ENCODE measurements around the gene SYVN1. TPM values are rescaled to one million over a fixed set of nuclear protein-coding genes. Genes with fewer than 3 reads are reported as not detected.

Gene SYVN1
- total RNA-seq, 1 experiment from 2014 or later: 74.9 TPM

- Mint-ChIP-seq H3K4me1 (ENCODE audit: insufficient read depth, unreplicated experiment) (peaks cover 6% of the 10 kb centered on the region), H3K27ac (ENCODE audit: low read depth, unreplicated experiment) (no peak overlapping the region), H3K36me3 (ENCODE audit: insufficient read depth, unreplicated experiment) (peaks cover 65% of the 10 kb centered on the region), H3K9me3 (ENCODE audit: unreplicated experiment) (no peaks in the 10 kb centered on the region), H3K27me3 (ENCODE audit: insufficient read depth, unreplicated experiment) (no peaks in the 10 kb centered on the region), H3K4me3 (ENCODE audit: unreplicated experiment) (no peak overlapping the region)
- ChIA-PET POLR2A (interaction anchor here (1.6 to 2.5 kb wide), 2 partner anchors 10 to 55 kb away, joined by 3 to 9 read pairs; partner anchors contain the start of genes CAPN1 and ZNHIT2), CTCF (interaction anchor here (1.3 kb wide), 1 partner anchor 208 kb away, joined by 4 read pairs; no protein-coding TSS in a partner anchor)
- no TSS peak for BruUV-seq (replicated peaks)
- no peak for TF ChIP-seq CTCF (IDR thresholded peaks at IDR 0.05; ENCODE audit: unreplicated experiment)
- DNase-seq (ENCODE audit: unreplicated experiment): no peak
- intact Hi-C loops (cut with micrococcal nuclease): no loop called here
Measured at GRCh38 chr11:65126624-65127274, 7.6 kb downstream of the SYVN1 start.

DNA sequence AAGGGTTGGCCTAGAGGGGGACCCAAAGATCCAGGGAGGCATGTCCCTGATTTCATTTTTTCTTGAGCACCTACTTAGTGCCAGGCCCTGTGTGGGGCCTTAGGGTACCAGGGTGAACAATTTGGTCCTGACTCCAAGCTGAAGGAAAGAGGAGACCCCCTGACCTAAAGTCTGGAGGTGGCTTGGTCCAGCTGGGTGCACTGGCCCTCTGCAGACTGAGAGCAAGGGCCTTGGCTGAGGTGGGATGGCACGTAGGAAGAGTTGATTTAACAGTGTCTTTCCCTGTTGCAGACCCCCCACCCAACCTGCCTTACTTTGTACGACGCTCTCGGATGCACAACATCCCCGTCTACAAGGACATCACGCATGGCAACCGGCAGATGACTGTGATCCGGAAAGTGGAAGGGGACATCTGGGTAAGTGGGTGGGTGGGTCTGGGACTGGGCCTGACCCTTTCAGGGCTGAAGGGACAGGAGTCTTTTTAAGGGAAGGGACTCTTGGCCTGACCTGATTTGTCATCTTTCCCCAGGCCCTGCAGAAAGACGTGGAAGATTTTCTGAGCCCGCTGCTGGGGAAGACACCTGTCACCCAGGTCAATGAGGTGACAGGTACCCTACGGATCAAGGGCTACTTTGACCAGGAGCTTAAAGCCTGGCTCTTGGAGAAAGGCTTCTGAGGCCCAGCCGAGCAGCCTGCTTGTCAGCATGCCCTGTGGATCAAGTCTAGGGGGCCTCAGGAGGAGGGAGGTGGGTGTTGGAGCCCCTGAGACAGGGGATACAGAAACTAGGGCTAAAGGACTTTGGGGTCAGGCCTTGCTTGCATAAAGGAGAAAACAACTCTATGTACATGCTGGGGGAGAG lies 8.9 kb downstream of the SYVN1 start:
- Mint-ChIP-seq H3K27ac (ENCODE audit: low read depth, unreplicated experiment) (no peak overlapping the region), H3K36me3 (ENCODE audit: insufficient read depth, unreplicated experiment) (peaks cover 65% of the 10 kb centered on the region), H3K4me3 (ENCODE audit: unreplicated experiment) (no peak overlapping the region), H3K9me3 (ENCODE audit: unreplicated experiment) (no peaks in the 10 kb centered on the region), H3K4me1 (ENCODE audit: insufficient read depth, unreplicated experiment) (peaks cover 6% of the 10 kb centered on the region), H3K27me3 (ENCODE audit: insufficient read depth, unreplicated experiment) (no peaks in the 10 kb centered on the region)
- intact Hi-C loops (cut with micrococcal nuclease): no loop called here
- CTCF ChIA-PET: interaction anchor here (0.8 kb wide), 1 partner anchor 291 kb away, joined by 4 read pairs; no protein-coding TSS in a partner anchor
- no TSS peak for BruUV-seq (replicated peaks)
- no peak for TF ChIP-seq CTCF (IDR thresholded peaks at IDR 0.05; ENCODE audit: unreplicated experiment)
- no peak for DNase-seq (ENCODE audit: unreplicated experiment)
- POLR2A ChIA-PET: interaction anchor here (0.7 to 6.5 kb wide), 2 partner anchors 8 to 15 kb away, joined by 3 to 138 read pairs; partner anchors contain the start of gene SYVN1

- CTCF ChIA-PET: interaction anchor here (1.0 to 1.1 kb wide), 2 partner anchors 58 to 129 kb away, joined by 3 to 4 read pairs; no protein-coding TSS in a partner anchor
- no peak for DNase-seq (ENCODE audit: unreplicated experiment)
- Mint-ChIP-seq H3K9me3 (ENCODE audit: unreplicated experiment) (no peaks in the 10 kb centered on the region), H3K4me3 (ENCODE audit: unreplicated experiment) (no peak overlapping the region), H3K4me1 (ENCODE audit: insufficient read depth, unreplicated experiment) (peaks cover 6% of the 10 kb centered on the region), H3K36me3 (ENCODE audit: insufficient read depth, unreplicated experiment) (peaks cover 65% of the 10 kb centered on the region), H3K27me3 (ENCODE audit: insufficient read depth, unreplicated experiment) (no peaks in the 10 kb centered on the region), H3K27ac (ENCODE audit: low read depth, unreplicated experiment) (peak overlapping the region; percentile 67)
- POLR2A ChIA-PET: interaction anchor here (0.6 to 8.8 kb wide), 5 partner anchors 9 to 1220 kb away, joined by 3 to 138 read pairs (median 4); partner anchors contain the start of genes CAPN1, POLA2 and SYVN1
- no peak for TF ChIP-seq CTCF (IDR thresholded peaks at IDR 0.05; ENCODE audit: unreplicated experiment)
- no TSS peak for BruUV-seq (replicated peaks)
- intact Hi-C loops (cut with micrococcal nuclease): no loop called here
Measured at GRCh38 chr11:65124480-65125196, 9.7 kb downstream of the SYVN1 start.
